HG03354 (cell line): ENCODE measurements around the gene GRM5.
A peak's percentile ranks its signal among the peaks of the same experiment; 100 is the strongest.
"Not testable (repeated sequence)": the region's sequence is repeated elsewhere in the genome, so short reads cannot be mapped to it uniquely, and the experiment has no call there.

Source experiments
- ATAC-seq: cut with Tn5 transposase; IDR thresholded peaks from one replicate; pipeline ENCODE4 v1.9.1; 2021; ENCODE audit warnings: mild to moderate bottlenecking; ENCODE audit not compliant: unreplicated experiment, poor library complexity, severe bottlenecking

The GRM5 gene

DNA sequence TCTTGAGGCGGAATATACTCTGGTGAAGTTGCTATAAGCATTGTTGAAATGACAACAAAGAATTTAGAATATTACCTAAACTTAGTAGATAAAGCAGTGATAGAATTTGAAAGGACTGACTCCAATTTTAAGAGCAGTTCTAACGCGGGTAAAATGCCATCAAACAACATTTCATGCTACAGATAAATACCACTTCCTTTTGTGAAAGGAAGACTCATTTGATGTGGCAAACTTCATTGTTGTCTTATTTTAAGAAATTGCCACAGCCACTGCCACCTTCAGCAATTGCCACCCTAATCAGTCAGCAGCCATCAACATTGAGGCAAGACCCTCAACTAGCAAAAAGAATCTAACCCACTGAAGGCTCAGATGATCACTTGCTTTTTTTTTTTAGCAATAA lies 220.8 kb downstream of the GRM5 start:
- not testable (repeated sequence) for ATAC-seq

DNA sequence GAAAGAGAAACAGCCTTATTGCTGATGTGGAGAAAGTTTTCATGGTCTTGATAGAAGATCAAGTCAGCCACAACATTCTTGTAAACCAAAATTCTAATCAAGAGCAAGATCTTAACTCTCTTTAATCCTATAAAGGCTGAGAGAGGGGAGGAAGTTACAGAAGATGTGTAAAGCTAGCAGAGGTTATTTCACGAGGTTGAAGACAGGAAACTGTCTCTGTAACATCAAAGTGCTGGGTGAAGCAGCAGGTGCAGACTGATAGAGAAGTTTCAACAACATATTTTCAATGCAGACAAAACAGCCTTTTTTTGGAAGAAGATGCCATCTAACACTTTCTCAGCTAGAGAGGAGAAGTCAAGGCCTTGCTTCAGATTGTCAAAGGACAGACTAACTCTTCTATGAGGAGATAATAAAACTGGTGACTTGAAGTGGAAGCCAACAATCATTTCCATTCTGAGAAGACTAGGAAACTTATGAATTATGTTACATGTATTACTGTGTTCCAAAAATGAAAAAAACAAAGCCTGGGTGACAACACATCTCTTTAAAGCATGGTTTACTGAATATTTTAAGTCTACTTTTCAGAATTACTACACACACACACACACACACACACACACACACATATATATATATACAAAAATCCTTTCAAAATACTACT lies 221.9 kb downstream of the GRM5 start:
- not testable (repeated sequence) for ATAC-seq

GRCh38 chr11:88838139-88838538 lies 227.6 kb downstream of the GRM5 start:
- ATAC-seq: not testable (repeated sequence)

DNA sequence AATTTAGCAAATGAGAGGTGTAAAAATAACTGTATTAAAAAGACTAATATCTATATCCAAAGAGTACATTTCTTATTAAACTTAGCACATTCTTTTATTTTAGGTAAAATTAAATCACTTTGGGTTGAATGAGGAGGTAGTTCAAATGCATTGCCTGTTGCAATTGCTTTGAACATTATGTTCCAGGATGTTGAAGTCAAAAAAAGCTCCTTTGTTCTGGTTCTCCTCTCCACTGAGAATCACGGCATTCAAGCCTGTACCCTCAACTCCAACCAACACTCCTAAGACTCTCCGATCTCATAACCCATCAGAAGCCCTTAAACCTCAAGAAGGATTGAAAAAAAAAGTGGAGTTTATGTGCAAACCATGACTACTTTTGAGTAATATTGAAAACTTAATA lies 230.1 kb downstream of the GRM5 start:
- not testable (repeated sequence) for ATAC-seq

DNA sequence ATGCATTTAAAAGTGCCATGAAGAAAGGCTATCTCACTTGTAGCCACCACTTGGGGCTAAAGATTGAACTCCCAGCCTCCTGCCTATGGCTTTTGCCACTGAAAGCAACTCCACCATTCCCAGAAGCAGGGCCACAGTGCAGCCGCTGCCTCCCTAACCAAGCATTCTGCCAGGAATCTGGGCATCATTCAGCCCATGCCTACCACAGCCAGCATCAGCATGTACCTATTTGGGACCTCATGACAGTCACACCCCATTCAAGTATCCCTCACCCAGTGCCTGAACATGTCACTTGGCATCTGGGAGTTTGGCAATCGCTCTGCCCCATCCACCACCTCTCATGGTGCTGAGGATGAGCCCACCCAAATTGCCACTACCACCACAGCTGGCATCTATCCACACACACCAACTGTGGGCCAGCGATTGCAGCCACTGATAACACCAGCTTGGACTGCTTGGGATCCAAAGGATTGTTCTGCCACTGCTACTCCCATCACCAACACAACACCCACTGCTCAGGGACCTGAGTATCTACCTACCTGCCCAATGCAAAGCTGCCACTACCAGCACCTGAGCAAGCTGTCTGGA lies 234.4 kb downstream of the GRM5 start:
- ATAC-seq: no peak

GRCh38 chr11:88827018-88827676 lies 238.6 kb downstream of the GRM5 start:
- no peak for ATAC-seq

DNA sequence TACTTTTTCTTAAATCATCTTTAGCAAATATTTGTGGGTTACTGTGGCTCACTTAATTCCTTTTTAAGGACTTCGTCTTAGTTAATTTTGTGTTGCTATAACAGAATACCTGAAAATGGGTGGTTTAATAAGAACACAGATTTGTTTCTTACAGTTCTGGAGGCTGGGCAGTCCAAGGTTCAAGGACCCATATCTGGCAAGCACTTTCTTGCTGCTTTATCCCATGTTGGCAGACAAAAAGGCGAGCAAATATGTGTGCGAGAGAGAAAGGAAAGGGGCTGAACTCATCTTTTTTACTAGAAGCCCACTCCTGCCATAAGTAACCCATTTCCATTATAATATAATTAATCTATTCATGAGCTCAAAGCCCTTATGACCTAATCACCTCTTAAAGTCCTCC lies 246.2 kb downstream of the GRM5 start:
- ATAC-seq: no peak

DNA sequence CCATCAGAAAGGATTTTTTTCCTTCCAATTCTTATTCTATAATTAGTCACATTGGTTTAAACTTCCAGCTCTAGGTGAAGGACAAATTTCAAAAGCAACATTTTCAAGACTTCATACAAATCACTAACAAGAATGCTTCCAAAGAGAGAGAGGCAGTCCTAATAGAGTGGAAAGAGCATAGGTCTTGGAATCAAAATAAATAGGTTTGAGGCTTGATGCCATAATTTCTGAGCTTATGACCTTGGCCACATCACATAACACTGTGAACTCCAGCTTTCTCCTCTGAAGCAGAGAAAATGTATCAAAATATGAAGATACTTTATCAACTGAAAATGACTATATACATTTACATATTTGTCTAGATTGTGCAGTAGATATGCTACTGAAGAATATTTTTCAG lies 246.8 kb downstream of the GRM5 start:
- ATAC-seq: no peak

DNA sequence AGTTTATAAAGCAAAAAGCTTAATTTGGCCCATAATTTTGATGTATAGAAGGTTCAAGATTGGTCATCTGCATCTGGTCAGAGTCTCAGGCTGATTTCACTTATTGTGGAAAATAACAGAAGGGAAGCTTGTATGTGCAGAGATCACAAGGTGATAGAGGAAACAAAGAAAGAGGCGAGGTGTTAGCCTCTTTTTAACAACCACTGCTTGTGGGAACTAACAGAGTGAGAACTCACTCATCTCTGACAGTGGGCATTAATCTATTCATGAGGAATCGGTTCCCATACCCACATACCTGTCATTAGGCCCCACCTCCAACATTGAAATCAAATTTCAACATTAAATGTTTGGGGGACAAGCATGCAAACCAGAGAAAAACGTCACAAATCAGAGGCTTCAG lies 250.3 kb downstream of the GRM5 start:
- ATAC-seq: no peak

- peak; percentile 37 for ATAC-seq
Measured at GRCh38 chr11:88814076-88814475, 251.7 kb downstream of the GRM5 start.

GRCh38 chr11:88813233-88813915 lies 252.4 kb downstream of the GRM5 start:
- peak; percentile 94 for ATAC-seq

DNA sequence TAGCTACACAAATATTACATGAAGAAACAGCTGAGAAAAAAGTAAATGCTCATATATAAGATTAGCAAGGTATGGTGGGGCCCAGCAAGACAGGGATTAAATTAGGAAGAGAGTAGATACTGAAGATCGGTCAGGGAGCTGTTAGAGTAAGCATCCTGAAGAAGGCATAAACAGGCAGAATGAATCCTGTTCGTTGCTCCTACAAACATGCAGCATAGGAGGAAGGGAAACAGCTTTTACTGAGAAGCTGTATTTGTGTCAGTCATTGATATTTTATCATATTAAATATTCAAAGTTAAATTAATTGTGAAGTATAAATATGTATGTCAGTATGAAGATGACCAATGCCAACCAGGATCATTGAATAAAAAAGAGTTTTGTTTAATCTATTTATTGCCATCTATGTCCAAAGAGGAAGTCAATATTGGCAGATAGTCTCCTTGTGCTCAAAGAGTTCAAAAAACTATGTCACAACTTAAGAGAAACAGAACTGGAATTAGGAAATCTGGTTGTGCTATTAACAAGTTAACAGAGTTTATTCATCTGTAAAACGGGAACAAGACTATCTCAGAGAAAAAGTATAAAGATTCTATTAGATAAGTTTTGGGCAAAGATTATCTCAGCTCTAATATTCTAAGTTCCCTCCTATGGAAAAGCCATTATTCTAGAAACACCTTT lies 255.2 kb downstream of the GRM5 start:
- no peak for ATAC-seq

- ATAC-seq: no peak
Measured at GRCh38 chr11:88809126-88809525, 256.7 kb downstream of the GRM5 start.

GRCh38 chr11:88807349-88807748 lies 258.4 kb downstream of the GRM5 start:
- ATAC-seq: peak; percentile 48

DNA sequence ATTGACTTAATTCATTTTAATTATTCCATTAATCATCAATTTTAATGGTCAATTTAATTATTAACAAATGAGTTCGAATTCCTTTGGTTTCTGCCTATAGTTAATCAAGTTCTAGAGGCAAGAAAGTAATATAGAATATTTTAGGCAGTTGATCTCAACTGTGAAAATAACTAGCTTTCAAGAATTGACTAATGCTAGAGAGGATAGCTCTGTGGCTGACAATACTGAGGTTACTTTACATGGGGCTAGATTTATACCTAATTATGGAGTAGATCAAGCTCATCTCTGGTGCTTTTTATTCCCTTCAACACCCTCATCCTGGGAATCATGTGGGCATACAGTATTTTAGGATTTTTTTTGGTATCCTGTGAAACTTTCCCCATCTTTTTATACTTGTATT lies 259.4 kb downstream of the GRM5 start:
- no peak for ATAC-seq

GRCh38 chr11:88801484-88802123 lies 264.2 kb downstream of the GRM5 start:
- ATAC-seq: no peak

- ATAC-seq: no peak
Measured at GRCh38 chr11:88799771-88800500, 265.8 kb downstream of the GRM5 start.

DNA sequence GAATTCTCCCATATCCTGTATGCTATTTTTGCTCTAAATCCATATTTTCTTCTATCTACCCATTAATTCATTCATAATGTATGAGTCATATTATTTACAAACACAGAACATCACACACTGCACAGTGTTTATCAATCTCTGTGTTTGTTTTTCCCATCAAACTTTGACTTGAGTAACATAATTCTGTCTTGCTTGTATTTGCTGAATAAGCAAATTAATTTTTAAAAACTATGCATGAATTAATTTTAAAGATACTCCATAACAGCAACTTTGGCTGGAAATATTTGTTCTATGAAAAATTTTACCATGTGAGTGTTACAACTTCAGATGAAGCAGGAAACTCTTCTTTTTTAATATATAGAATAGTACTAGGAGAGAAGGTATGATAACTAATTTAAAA lies 275.6 kb downstream of the GRM5 start:
- ATAC-seq: no peak

DNA sequence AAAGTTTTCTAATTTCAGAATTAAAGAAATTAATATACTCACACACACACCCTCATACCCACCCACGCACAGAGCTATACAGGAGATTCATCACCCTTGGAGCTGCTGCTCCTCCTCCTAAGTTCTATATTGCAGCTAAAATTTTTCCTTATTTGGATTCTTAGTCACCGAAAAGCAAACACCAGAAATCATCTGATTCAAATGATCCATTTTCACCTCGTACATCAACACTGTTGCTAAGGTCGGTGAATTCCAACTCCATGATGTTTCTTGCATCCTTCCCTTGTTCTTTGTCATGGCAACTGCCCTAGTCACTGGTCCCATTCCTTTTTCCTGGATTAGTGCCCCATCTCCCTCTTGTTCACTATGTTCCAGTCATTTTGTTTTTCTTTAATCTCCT lies 286.2 kb downstream of the GRM5 start:
- no peak for ATAC-seq
